SJSA1 (cell line): ENCODE results near the gene CATSPERD. TPM values are rescaled to one million over a fixed set of nuclear protein-coding genes. Genes with fewer than 3 reads are reported as not detected.
A peak's percentile ranks its signal among the peaks of the same experiment; 100 is the strongest.

ENCODE experiments used
- DNase-seq, 2 experiments: peaks; one replicate each; pipeline ENCODE4 v3.0.0-alpha.2; 2015 to 2020; ENCODE audit warnings: low spot score in 2 of 2, low read depth in 1 of 2
- H3K27ac ChIP-seq: fragments of 250-450 bp; sonication (Bioruptor Pico); 2 replicates; pipeline ENCODE4 v1.5.1; 2020; ENCODE audit warnings: mild to moderate bottlenecking, moderate library complexity
- H3K27me3 ChIP-seq: fragments of 250-450 bp; sonication (Bioruptor Pico); replicated peaks from 2 replicates; pipeline ENCODE4 v1.5.1; 2020; ENCODE audit warnings: mild to moderate bottlenecking, moderate library complexity
- H3K36me3 ChIP-seq: fragments of 250-450 bp; sonication (Bioruptor Pico); 2 replicates; pipeline ENCODE4 v1.5.1; 2020; ENCODE audit warnings: mild to moderate bottlenecking
- H3K4me1 ChIP-seq: fragments of 250-450 bp; sonication (Bioruptor Pico); replicated peaks from 2 replicates; pipeline ENCODE4 v1.6.1; 2021; ENCODE audit warnings: mild to moderate bottlenecking
- H3K4me3 ChIP-seq: fragments of 250-450 bp; sonication (Bioruptor Pico); 2 replicates; pipeline ENCODE4 v1.5.1; 2020; ENCODE audit warnings: mild to moderate bottlenecking
- H3K9me3 ChIP-seq: fragments of 250-450 bp; sonication (Bioruptor Pico); replicated peaks from 2 replicates; pipeline ENCODE4 v1.5.1; 2020; ENCODE audit warnings: mild to moderate bottlenecking
- total RNA-seq: library from RNA; depleted of rRNA; stranded (reverse); fragments of >200 nt; shearing (Covaris generic); gene quantifications from 2 replicates; pipeline ENCODE4 v1.2.3, GENCODE V29; 2014

The CATSPERD gene
- total RNA-seq, 1 experiment from 2014 or later = not detected

DNA sequence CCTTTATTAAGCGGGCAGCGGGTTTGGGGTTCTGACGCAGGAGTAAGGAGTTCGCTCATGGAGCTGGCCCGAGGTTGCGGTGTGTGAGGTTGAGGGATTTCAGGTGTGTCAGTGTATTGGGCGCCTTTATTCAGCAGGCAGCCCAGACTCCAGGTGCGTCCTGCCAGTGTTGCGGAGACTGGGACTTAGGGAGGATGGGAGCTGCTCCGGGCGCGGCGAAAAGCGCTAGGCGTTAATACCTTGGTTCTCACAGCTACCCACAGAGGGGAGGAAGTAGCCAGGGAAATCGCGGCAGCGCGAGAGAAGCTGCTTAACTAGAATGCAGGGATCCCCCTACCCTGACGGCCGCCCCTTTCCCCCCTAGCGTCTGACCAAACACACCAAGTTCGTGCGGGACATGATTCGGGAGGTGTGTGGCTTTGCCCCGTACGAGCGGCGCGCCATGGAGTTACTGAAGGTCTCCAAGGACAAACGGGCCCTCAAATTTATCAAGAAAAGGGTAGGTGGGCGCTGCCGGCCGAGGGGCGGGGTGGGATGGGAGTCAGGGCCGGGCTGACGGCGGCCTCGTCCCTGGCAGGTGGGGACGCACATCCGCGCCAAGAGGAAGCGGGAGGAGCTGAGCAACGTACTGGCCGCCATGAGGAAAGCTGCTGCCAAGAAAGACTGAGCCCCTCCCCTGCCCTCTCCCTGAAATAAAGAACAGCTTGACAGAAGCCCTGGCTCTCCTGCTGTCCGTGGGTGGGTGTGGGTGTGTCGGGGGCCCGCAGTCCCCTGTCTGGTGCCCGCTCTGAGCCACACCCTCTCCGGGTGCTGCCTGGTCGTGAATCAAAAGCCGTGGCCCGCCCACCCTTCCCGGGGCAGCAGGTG lies 29.2 kb upstream of the CATSPERD start:
- peak; percentile 37 to 46 for DNase-seq

DNA sequence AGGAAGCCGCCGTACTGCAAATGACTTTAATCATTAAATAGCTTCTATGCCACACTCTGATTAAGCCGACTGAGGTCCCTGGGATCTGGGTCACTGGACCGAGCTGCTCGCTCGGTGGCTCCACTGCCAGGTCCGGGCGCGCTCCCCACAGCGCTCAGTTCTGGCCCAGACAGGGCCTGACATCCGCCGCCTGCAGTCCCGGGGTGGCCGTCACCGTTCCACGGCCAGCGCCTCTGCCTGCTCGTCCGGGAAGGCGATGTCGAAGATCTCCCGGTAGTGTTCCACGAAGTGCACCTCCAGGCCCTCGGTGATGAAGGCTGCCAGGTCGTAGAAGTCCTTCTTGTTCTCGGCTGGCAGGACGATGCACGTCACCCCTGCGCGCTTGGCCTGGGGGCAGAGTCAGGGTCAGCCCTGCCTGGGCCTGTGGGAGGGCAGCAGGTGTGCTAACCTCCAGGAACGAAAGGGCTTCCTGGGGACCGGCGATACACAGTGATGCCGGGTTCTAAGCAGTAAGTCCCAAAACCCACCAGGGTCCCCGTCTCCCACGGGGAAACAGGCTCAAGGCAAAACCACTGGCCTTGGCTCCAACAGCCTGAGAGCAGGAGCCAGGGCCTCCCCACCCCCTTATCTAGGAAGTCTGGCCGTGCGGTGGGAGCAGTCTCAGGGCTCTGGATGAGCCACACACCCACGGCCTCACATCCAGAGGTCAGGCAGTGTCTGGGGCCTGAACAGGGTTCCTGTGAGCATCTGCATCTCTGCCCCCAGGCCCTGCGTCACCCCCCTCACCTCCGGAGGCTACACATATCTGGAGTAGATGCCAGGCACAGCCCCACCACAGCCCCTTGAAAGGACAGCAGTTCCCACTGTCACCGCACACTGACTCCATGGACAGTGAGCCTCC lies 28.4 kb upstream of the CATSPERD start:
- H3K4me3 ChIP-seq = peak overlapping the region; percentile 82
- H3K27me3 ChIP-seq = no peaks in the 10 kb centered on the region
- H3K4me1 ChIP-seq = peaks cover 17% of the 10 kb centered on the region
- DNase-seq = peak in 1 of 2 experiments; percentile 45
- 0 out of 2 replicates have a peak, but pooled peaks cover 2% of the 10 kb centered on the region for H3K9me3 ChIP-seq
- H3K27ac ChIP-seq = no peak overlapping the region
- H3K36me3 ChIP-seq = peaks cover 69% of the 10 kb centered on the region

More for the DNA sequence above, 29.2 kb upstream of the CATSPERD start:
- peak overlapping the region; percentile 82 for H3K4me3 ChIP-seq
- H3K27ac ChIP-seq = peak overlapping the region; percentile 79; the same call in 1 of the 2 replicates
- peaks cover 25% of the 10 kb centered on the region for H3K4me1 ChIP-seq
- H3K36me3 ChIP-seq = peaks cover 60% of the 10 kb centered on the region
- no peaks in the 10 kb centered on the region for H3K27me3 ChIP-seq
- 0 out of 2 replicates have a peak, but pooled peaks cover 2% of the 10 kb centered on the region for H3K9me3 ChIP-seq

DNA sequence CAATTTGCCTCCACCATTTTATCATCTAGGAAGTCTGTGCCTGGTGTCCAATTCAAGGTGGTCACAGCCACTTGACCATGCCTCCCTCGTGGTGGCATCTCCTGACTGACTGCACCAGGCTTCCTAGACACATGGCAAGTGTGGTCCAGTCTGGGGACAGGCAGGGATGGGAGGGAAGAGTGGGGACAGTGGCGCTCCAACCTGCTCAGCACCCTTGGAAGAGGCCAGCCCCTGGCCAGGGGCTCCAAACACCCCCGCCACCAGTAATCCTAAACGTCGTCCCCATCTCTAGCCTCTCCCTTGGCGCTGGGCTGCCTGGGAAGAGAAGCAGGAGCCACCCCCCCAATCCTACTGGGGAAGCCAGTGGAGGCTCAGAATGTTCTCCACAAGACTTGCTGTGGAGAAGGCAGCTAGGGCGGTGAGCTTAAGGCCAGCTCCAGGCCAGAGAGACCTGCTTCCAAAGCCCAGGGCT lies 27.7 kb upstream of the CATSPERD start:
- Histone ChIP-seq H3K9me3 (0 out of 2 replicates have a peak, but pooled peaks cover under 1% of the 10 kb centered on the region), H3K4me1 (peaks cover 13% of the 10 kb centered on the region), H3K27me3 (no peaks in the 10 kb centered on the region), H3K27ac (no peak overlapping the region), H3K4me3 (no peak overlapping the region), H3K36me3 (peaks cover 71% of the 10 kb centered on the region)
- no peak for DNase-seq

DNA sequence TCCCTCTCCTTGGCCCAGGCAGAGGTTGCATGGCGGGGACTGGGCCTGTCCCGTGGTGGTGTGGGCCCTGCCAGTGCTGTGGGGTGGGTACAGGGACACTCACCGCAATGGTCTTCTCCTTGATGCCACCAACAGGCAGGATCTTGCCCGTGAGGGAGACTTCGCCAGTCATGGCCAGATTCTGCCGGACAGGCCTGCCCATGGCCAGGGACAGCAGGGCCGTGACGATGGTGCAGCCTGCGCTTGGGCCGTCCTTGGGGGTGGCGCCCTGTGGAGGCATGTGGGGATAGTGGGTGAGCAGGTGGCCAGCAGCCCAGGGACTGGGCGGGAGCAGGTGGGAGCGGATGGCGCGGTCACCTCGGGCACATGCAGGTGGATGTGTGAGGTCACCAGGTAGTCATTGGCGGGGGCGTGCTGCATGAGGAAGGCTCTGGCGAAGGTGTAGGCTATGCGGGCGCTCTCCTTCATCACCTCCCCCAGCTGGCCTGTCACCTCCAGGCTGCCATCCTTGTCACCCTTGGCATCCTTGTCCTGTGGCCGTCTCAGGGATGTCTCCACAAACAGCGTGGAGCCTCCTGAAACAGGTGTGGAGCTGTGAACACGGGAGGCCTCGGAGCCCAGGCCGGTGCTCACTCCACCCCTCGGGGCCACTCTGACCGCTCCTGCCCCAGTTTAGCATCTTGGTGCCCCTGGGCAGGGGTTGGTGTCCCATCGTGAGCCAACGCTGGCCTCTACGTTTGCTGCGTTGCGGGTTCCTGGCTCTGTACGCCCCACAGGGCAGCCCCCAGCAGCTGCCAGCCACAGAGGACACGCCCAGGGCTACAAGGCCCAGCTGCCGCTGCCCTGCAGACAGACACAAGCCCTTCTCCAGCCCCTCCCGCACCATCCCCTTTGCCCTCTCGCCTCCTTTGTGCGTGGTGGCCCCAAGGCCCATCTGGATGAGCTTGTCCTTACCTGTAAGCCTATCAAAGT lies 27.0 kb upstream of the CATSPERD start:
- no peak overlapping the region for H3K4me3 ChIP-seq
- H3K4me1 ChIP-seq = peaks cover 13% of the 10 kb centered on the region
- H3K36me3 ChIP-seq = peaks cover 76% of the 10 kb centered on the region
- DNase-seq = no peak
- H3K9me3 ChIP-seq = no peaks in the 10 kb centered on the region
- H3K27ac ChIP-seq = no peak overlapping the region
- H3K27me3 ChIP-seq = no peaks in the 10 kb centered on the region

DNA sequence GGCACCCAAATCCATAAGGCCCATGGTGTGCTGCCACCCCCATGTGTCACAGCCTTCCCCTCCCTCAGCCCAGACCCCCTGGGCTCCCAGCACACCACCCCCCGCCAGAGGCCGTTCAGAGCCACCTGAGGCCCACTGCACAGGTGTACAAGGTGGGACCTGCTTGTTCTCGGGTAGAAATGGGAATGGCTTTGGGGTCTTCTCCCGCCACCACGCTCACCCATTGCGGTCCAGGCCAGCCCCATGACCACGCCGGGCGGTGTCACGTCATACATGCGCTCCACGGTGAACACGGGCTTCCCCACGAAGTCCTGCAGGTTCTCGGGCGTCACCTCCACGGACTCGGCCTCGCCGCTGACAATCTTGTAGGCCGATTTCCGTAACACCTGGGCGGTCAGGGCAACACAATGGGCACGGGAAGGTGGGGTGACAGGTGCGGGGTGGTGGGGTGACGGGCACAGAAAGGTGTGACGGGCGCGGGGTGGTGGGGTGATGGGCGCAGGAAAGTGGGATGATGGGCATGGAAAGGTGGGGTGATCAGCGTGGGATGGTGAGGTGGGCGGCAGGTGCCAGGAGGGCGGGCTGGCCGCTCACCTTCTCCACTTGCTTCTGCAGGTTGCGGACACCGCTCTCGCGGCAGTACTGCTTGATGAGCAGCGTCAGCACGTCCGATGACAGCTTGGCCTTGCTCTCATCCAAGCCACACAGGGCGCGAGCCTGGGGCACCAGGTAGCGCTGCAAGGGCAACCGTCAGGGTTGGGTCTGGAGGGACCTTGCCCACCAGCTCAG lies 26.1 kb upstream of the CATSPERD start:
- no peaks in the 10 kb centered on the region for H3K9me3 ChIP-seq
- peaks cover 85% of the 10 kb centered on the region for H3K36me3 ChIP-seq
- H3K4me3 ChIP-seq = no peak overlapping the region
- no peaks in the 10 kb centered on the region for H3K27me3 ChIP-seq
- no peak overlapping the region for H3K27ac ChIP-seq
- H3K4me1 ChIP-seq = peaks cover 13% of the 10 kb centered on the region
- DNase-seq = no peak

DNA sequence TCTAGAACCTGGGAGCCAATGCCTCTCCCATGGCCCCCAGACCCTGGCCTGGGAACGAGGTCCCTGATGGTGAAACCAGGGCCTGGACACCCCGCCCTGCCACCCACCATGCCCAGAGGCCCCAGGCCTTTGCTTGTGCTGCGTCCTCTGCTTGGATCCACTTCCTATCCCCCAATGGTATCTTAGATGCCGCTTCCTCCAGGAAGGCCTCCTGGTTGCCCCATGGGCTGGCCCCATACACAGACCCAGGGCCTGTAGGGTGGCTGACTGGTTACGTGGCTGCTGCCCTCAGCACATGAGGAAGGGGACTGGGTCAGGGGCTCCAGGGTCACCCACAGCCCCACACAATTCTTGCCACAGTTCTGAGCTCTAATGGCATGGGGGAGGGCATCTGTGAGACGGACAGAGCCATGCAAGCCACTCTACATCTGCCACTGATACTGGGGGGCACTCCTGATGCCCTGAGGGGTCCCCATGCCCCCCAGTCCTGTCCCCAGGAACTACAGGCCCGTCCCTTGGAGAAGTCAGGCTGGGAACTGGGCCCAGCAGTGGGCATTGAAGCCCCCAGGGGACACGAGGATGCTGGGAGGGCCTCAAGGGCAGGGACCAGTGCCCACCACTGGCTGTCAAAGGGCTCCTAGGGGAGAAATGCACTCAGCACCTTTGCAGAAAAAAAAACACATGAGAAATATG lies 25.3 kb upstream of the CATSPERD start:
- no peak for DNase-seq
- no peaks in the 10 kb centered on the region for H3K9me3 ChIP-seq
- peaks cover 92% of the 10 kb centered on the region for H3K36me3 ChIP-seq
- H3K27ac ChIP-seq = no peak overlapping the region
- no peak overlapping the region for H3K4me3 ChIP-seq
- H3K4me1 ChIP-seq = peaks cover 13% of the 10 kb centered on the region
- no peaks in the 10 kb centered on the region for H3K27me3 ChIP-seq

DNA sequence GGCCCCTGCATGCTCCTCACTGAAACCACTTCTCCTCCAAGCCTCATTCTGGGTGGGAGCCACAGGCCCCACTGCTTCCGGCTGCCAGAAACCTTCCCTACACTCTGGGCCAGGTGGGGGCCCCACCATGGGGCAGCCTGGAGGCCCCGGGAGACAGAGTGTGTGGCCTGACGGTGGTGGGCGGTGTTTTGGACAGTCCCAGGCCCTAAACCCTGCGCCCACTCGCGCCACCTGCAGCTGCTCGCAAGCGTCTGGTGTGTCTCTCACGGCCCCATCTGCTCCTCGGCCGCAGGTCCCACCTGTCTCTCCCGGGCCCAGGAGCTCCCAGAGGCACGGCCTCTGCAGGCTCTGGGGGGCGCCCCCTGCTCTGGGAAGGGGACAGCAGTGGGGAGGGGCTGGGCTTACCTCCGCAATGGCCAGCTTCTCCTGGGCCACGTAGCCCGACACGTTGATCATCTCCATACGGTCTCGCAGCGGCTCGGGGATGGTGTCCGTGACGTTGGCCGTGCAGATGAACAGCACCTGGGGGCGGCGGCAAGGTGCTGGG lies 24.7 kb upstream of the CATSPERD start:
- Histone ChIP-seq H3K36me3 (peaks cover 93% of the 10 kb centered on the region), H3K27ac (no peak overlapping the region), H3K9me3 (no peaks in the 10 kb centered on the region), H3K27me3 (no peaks in the 10 kb centered on the region), H3K4me1 (peaks cover 13% of the 10 kb centered on the region), H3K4me3 (no peak overlapping the region)
- no peak for DNase-seq

DNA sequence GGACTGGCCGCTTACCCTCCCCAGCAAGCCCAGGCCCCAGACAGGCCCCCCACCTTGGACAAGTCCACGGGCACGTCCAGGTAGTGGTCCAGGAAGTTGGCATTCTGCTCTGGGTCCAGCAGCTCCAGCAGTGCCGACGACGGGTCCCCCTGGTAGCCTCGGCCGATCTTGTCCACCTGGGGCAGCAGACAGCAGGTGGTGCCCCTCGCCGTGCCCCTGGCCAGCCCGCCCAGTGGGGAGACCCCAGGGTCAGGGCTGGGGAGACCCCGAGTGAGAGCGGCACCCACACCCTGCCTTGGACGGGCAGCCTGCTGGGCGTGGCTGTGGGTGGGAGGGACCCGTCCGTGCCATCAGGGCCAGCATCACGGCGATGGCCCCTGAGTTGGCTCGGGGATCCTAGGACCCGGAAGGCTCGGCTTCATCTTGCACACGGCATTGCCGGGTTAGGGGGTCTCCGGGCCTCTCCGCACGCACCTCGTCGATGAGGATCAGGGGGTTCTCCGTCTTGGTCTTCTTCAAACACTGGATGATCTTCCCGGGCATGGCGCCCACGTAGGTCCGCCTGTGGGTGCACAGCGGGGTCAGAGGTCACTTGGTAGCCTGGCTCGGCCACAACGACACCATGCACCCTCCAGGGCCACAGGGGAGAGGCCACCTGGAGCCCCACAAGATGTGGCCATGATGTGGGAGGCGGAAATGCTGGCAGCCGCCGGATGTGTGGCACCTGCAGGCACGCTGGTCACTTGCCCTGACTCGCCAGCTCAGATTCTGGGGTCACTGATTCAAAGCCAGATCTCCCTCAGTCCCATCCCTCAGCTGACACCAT lies 24.0 kb upstream of the CATSPERD start:
- Histone ChIP-seq H3K4me1 (peaks cover 9% of the 10 kb centered on the region), H3K4me3 (no peak overlapping the region), H3K27ac (no peak overlapping the region), H3K36me3 (peaks cover 92% of the 10 kb centered on the region), H3K9me3 (no peaks in the 10 kb centered on the region), H3K27me3 (no peaks in the 10 kb centered on the region)
- DNase-seq = no peak

DNA sequence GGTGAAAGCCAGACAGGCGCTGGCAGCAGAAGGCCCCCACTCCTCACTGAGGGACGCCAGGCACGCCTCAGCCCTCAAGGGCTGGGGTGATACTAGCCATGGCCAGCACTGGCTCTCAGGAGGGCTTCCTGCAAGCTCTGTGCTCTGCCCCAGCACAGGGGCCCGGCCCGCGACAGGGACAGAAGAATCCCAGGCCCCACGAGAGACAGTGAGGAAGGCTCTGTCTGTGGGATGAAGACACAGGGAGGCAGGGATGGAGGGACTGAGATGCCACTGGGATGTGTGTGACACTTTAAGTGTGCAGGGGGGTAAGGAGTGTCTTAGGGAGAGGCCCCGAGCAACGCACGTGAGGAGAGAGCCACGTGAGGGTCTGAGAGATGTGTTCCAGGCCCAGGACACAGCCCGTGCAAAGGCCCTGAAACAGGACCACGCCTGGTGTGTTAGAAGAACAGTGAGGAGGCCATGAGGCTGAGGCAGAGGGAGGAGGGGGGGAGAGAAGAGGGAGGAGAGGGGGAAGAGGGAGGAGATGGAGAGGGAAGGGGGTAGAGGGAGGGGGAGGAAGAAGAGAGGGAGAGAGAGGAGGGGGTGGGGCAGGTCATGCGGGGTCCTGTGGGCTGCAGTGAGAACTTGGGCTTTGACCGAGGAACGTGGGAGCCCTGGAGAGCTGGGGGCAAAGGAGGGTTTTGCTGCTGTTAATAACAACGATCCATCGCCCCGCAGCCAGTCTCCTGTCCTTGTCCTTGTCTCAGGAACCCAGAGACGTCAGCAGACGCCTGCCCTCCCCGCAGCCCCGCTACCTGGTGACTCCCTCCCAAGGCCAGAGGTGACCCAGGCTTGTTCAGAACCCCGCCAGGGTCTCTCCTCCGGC lies 23.2 kb upstream of the CATSPERD start:
- H3K36me3 ChIP-seq = peaks cover 83% of the 10 kb centered on the region

DNA sequence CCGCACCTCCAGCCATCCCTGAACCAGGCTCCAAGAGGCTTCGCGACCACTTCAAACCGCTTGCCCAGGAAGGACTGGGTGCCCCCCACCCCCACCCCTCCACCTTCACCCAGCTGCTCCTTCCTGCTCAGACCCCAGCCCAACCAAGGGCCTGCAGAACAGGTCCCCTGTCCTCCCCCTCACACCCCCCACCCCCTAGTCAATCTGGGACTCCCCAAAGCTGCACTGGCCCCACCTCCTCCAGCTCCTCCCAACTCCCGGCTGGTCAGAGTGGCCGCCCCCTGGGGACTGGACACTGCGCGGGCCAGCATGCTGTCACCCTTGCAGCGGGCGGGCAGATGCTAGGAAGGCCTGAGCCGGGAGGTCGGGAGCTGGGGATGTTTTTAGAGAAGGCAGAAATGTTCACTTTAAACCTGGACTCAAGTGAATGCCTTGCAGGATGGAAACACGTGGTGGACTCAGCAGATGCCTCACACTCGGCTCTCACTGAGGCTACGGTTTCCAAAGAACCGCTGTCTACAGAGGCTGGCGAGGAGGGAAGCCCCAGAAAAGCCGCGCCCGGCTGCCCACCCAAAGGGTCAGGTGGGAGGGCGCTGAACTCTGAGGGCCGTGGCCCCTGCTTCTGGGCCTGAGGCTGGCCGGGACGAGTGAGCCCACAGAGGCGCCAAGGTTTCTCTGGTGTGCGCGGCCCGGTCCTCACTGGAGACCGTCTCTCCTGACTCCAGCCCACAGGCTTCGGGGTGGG lies 22.4 kb upstream of the CATSPERD start:
- H3K4me3 ChIP-seq = no peak overlapping the region
- no peak for DNase-seq
- no peaks in the 10 kb centered on the region for H3K4me1 ChIP-seq
- no peaks in the 10 kb centered on the region for H3K27me3 ChIP-seq
- H3K36me3 ChIP-seq = peaks cover 76% of the 10 kb centered on the region
- no peaks in the 10 kb centered on the region for H3K9me3 ChIP-seq
- H3K27ac ChIP-seq = no peak overlapping the region

More for the DNA sequence above, 23.2 kb upstream of the CATSPERD start:
- no peak overlapping the region for H3K27ac ChIP-seq
- no peak overlapping the region for H3K4me3 ChIP-seq
- peaks cover under 1% of the 10 kb centered on the region; the same call in 1 of the 2 replicates for H3K4me1 ChIP-seq
- H3K9me3 ChIP-seq = no peaks in the 10 kb centered on the region
- H3K27me3 ChIP-seq = no peaks in the 10 kb centered on the region
- no peak for DNase-seq
